T1000 (cell line): ENCODE results near the gene FRMD5.

ENCODE experiments used
- DNase-seq: peaks from one replicate; lab custom pipeline; 2025; ENCODE audit warnings: mixed read lengths; lab: John Stamatoyannopoulos, UW

Gene FRMD5

DNA sequence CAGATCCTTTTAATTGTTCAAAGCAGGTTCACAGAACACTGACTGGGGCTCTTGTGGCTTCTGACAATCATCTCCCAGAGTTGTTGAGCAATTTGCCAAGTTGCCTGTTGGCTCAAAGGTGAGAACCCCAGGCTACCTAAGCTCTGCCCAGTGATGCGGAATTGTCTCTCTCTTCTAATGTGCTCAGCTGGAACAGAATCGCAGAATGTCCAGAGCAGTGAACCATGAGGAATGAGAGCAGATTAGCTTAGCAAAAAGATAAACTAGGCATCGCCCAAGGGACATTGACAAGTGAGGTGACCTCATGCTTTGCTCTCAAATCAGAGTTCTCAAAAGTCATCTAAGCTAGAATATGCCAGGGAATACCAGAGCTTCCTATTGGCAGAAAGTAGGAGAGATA lies 220.2 kb downstream of the FRMD5 start:
- DNase-seq = no peak

DNA sequence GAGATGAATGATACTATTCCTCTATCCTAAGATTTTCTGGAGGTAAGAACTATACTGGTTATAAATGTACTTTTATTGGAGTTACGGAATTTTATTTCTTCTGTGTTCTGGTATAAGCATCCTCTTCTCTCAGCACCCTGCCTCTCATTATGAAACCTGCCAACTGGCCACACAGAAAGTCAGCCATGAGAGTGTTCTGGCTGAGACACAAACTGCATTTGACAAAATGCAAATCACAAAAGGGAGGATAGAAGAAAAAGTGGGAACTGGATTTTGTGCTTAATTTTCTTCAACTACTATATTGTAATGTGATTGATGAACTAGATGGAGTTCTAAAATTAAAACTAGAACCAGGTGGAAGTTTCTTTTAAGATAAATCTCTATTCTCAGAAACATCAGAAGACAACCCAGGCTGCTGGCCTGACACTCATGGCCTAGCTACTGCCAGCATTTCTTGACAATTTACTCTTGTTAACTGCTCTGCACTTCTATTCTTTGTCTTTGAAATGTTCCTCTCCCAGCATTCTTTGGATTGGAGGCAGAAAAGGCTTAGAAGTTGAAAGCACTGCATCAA lies 225.2 kb downstream of the FRMD5 start:
- DNase-seq = no peak

DNA sequence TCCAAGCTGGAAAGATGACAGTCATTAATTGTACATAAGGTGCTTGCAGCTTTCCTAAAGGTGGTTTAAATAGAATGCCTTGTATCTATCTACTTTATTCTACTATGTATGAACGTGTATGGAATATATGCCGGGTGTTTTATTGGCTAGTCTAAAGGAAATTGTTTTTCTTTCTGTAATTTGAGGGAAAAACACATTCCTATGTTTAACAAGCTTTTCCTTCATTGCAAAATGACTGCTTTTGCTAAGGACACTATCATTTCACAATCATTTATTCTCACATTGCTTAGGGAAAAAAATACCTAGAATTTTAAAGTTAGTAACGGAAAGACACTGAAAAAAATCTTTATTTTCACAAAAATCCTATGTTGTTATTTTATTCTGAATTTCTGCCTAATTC lies 226.5 kb downstream of the FRMD5 start:
- DNase-seq = no peak

DNA sequence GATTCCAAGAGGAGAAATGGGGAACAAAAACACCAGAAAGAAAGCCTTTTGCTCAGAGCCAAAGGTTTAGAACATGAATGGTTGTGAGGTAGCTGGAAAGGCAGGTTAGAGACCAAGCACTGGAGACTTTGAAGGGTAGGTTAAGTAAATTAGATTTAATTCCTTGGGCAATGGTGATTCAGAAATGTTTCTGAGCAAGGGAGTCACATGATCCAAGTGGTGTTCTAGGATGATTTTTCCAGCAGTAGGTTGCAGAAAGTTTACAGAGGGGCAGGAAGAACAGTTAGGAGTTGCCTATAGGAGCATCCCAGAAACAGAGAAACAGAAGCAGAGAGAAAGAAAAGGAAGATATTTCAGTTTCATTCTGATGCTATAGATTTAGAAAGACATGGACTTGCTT lies 228.4 kb downstream of the FRMD5 start:
- DNase-seq = no peak

DNA sequence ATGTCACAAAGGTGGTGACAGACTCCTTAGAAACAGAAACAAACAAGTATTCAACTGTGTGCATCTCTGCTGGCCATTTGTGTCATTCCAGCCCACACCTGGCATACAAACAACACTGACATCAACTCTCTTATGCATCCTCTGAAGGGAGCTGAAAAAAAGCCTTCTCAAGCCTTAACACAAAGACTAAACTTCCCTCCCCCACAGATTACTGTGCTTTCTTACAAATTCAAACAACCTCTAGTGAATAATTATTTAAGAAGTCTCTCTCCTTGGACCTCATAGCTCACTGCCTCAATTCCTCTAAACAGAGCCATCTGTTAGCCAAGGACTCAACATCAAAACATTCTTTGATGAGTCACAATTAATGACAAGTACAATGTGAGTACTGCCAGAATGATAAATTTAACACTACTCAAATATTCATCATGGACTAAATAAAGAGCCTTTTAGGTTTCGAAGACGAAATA lies 236.2 kb downstream of the FRMD5 start:
- DNase-seq = no peak

DNA sequence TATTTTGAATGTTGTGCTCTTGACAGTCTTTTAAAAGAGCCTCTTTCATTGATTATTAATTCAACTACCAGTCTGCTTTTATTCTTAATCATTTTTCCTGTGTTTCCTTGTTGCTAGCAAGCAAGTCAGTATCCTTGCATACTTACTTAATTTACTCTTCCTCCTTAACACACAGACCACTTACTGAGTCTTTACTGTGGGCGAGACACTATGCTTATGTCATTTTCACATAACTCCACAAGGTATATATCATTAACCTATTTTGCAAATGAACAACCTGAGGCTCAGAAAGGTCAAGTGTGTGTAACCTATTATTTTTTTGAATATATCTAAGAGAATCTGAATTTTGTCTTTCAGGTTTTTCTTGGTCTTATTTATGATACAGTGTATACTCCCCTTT lies 237.3 kb downstream of the FRMD5 start:
- DNase-seq = no peak

DNA sequence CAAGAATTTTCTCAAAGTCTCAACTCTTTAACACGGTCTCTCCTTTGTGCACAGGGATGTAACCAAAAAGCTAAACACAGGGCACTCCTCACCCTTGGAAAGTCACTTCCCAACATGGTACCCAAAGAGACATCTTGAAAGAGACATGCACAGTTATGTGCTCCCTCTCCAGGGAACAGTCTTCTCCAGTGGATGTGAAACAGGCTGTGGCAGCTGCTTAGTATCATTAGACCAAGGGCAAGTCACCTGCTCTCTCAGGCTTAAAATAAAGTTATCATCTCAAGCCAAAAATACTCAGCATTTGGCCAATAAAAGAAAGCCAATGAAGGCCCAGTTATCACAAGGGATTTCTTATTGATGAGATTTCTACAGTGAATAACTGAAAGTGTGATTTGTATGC lies 239.9 kb downstream of the FRMD5 start:
- no peak for DNase-seq

DNA sequence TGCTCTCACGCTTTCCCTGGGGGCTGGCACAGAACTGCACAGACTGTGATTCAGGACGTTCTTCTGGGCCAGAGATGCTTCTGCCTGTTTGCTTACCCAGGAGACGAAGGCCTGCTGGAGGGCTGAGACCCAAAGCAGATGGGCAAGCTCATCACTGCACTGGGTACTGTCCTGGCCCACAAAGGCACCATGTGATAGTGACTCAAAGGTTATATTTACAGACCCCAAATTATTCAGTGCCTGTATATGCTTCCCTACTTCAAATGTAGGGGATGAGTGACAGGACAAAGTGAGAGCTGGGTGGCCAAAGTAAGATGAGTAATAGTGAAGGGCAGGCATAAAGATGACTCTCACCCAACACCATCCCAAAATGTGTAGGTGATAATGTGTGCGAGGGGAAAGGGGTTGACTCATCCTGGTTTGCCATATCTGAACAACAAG lies 240.9 kb downstream of the FRMD5 start:
- DNase-seq = peak; percentile 34

DNA sequence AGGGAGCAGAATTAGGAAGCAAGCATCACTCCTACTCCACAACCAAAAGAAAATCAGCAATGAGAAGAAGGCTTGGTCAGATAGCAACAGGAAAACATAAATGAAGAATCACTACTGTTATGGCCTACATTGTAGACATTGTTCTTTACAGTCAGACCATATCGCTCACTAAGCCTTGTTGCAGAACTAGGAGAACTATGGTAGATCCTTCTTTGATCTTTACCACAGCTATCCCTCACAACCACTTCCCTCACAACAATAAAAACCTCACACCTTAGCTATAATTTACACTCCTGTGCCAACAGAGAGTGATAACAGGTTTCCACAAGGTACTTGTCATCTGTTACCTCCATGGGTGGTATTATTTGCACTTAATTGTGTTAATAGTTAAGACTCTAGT lies 241.7 kb downstream of the FRMD5 start:
- no peak for DNase-seq

DNA sequence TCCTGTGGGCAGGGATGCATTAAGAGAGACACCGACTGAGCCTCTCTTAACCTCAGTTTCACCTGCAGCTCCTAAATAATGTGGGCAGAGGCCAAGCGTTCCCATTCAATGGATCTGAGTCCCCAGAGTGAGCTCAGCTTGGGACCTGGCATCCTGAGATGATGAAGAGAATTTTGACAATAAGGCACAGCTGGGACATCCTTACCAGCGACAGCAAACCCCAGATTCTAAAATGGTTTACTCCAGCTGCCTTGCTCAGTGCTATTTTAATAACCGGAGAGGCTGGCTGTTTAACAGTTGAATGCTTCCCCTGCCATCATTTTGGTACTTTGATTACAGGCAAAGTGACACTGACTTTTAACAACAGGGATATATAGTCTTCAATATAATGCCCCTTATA lies 244.5 kb downstream of the FRMD5 start:
- DNase-seq = no peak

DNA sequence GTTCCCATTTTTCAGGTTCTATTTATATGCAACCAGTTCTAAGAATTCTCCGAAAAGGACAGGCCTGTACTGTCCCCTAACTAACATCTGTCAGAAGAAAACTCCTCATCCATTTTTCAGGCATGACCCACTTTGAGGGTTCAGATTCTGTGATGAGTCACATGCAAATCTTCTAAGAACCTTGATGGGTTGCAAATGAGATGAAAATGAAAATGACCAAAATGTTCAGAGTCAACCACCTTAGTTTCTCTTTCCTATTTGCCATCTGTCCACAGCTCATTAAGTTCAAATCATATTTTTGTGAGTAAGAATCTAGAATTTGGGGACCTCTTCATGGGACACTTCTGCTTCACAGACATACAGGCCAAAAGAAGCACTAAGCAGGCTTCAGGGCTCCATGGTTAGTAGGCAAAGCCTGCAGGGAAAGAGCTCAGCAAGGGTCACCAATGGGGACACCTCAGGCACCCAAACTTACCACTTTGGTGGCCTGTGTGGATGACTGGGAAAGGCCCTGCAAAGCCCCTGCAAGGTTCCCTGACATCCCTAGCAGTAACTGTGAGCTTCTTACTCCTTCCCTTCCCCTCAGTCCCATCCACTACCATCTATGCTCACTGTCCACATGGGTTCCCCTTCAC lies 246.3 kb downstream of the FRMD5 start:
- DNase-seq = no peak

DNA sequence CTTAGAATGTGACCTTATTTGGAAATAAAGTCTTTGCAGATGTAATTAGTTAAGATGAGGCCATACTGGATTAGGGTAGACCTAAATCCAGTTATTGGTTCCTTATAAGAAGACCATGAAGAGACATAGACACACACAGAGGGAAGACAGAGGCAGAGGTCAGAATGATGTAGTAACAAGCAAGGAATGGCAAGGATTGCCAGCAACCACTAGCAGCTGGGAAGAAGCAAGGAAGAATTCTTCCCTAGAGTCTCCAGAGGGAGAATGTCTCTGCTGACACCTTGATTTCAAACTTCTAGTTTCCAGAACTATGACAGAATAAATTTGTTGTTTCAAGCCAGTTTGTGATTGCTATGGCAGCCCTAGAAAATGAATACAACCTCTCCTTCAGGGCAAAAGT lies 251.6 kb downstream of the FRMD5 start:
- no peak for DNase-seq

DNA sequence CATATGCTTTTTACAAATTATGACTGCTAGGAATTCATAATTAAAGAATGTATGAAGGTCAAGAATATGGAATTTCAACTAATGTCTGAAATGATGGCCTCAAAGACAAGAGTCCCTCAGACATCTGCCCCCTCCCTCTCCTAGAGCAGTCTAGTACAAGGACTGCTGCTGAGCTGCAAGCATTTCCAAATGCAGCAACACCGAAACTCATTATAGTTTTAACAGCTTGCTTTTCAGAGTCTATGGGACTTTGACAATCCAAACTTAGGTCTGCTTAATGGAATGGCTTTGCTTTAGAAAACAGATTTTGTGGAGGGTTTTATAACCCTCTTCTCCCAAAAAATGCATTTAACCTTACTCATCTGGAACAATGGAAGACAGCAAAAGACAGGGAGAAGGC lies 252.9 kb downstream of the FRMD5 start:
- DNase-seq = no peak

DNA sequence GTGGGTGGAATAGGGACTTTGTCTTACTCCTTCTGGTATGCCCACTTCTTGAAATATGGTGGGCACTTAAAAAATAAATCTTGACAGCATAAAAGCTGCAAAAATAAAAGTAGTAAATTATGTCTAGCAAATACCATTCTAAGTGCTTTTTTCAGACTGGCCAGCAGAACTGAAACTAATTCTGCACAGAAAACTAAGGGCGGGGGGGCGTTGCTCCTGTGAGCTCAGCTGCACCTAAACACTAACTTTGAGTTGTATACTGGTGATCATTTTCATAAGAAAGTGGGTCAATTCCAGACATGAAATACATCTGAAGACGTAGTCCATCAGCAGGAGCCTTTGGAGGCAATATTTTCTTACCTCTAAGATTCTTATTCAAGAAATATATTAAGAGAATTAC lies 253.5 kb downstream of the FRMD5 start:
- DNase-seq = no peak

DNA sequence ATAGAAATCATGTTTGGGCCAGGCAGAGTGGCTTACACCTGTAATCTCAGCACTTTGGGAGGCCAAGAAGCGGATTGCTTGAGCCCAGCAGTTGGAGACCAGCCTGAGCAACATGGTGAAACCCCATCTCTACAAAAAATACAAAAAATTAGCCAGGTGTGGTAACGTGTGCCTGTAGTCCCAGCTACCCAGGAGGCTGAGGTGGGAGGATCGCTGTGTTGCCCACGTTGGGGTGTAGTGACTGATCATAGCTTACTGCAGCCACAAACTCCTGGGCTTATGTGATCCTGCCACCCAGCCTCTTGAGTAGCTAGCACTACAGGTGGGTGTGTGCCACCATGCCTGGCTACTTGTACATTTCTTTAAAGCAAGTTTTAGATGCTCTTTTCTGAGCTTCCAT lies 254.0 kb downstream of the FRMD5 start:
- DNase-seq = no peak

DNA sequence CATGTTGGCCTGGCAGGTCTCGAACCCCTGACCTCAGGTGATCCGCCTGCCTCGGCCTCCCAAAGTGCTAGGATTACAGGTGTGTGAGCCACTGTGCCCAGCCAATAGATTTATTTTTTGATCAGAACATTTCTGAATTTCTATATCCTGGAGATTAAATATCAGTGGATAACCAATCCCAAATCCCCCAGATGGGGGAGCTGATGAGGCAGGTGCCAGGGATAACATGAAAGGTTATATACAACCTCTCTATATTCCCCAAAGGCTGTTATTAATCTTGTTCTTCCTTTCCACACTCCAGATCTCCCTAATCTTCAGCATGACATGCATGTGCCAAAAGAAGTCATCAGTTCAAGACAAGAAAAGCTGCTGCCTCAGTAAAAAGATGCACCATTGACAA lies 256.0 kb downstream of the FRMD5 start:
- no peak for DNase-seq

DNA sequence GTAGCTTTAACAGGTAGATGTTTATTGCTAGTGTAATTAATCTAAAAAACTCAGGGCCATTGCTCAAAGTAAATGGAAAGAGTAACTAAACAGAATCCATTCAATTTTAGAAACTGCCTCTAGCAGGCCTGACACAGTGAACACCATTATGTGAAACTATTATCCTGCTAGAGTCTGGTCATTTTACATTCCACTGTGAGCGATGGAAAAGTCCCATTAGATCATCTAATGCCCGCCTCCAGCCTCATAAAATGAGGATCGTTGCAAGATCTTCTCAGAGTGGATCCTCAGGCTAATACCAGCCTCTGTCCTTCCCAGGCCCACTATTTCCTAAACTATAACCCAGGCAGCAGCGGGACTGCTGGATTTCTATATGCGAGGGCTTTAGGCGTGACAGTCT lies 260.6 kb downstream of the FRMD5 start:
- DNase-seq = peak; percentile 2

DNA sequence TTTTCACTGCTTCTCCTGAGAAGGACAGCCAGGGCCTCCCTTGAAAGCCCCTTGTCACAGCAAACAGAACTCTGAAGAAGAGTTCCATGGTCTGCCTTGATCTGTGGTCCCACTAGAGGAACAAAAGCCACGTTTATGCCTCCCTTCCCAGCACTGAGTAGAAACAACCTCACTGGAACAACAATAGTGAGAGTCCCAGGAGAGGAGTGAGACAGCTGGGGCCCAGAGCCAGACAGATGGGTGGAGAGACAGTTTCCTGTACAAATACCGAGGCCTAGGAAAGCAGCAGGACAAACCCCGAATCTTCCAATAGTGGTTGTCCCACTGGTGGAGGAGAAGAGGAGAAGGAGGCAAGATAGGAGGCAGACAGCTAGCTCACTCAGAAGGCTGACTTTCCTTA lies 262.2 kb downstream of the FRMD5 start:
- no peak for DNase-seq

DNA sequence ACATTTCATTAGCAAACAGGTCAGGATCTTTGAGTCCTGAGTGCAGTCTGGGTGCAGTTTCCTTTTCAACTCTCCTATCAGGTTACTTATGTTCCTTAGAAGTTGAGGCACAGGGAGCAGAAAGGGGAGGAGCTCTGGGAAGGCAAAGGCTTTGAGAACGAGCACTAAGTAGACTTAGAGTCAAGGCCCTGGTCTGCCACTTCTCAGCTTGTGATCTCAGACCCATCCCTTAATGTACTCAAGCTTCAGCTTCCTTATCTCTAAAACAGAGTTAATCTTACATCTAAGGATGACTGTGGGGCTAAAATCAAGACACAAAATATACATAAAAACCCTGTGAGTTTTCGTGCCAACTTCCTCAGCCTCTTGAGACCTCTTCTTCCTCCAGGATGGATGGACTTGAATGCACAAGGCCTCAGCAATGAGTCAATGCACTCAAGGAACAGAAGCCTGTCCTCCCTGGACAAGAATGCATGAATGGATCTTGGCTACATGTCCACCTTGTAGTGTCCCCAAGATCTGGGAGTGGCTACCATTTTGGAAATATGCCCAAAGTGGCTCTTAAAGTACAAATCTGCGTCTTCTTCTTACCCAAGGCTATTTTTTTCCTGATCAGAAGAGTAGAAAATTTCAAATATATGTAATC lies 263.2 kb downstream of the FRMD5 start:
- no peak for DNase-seq

DNA sequence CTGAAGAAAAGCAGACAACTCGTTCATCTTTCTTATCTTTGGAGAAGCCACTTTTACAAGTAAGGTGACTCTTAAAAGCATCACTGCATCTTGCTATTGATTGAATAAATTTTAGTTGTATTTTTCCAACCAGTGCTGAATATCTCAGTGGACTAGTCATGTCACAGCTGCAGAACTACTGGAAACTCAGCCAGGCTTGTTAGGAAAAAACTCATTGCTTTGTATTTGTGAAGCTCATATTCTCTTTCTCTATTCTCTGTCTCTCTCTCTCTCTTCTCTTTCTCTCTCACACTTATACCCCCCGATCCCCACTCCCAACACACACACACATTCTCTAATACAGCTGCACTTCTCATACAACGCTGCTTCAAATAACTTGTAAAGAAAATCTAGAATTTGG lies 264.0 kb downstream of the FRMD5 start:
- DNase-seq = no peak

DNA sequence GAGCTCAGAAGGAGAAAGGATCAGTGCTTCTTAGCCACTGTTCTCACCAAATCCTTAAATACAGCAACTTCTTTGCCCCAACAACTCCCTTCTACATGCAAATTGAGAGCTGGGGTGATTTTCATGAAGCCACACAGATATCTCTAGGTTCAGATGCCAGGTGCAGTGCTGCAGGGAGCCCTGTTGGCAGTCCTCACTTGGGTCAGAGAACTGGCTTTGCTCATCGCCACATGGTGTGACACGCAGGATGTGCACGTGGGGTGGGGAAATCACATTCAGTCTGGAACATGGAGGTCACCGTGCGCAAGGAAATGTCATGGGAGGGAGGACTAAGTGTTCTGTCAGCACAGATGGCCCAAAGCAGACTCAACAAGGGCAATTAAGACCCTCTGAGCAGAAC lies 264.5 kb downstream of the FRMD5 start:
- no peak for DNase-seq

DNA sequence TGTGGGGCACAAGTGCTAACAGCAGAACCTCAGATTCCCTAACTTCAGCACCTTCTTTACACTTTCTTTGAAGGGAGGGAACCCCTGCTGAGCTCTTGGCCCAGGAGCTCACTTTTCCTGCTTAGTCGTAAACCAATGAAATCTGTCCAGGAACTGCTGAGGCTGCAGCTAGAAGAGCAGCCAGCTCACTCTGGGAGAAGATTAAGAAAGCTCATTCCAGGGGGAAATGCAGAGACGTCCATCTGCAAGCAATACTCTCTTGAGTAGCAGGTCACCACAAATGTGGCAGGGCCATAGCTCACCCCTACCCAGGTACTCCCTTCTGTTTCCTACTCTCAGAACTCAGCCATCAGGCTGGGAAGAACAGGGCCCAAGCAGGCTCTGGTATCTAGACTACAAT lies 265.0 kb downstream of the FRMD5 start:
- DNase-seq = no peak

DNA sequence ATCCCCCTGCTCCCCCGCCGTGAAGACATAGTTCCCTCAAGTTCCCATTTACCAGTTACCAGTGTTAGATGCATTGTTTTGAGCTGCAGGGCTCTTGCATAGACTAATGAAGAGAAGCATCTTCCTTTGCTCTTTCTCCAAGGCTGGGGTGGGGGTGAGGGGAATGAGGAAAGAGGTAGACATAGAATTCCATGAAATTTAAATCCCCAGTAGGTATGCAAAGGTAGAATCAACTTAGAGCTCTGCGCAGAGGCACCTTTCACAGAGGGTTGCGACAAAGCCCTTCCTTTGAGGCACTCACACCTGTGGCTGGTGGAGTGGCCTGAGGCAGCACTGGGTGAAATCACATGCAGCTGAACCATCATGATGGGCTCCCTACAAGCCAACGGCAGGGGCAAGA lies 266.9 kb downstream of the FRMD5 start:
- DNase-seq = no peak

DNA sequence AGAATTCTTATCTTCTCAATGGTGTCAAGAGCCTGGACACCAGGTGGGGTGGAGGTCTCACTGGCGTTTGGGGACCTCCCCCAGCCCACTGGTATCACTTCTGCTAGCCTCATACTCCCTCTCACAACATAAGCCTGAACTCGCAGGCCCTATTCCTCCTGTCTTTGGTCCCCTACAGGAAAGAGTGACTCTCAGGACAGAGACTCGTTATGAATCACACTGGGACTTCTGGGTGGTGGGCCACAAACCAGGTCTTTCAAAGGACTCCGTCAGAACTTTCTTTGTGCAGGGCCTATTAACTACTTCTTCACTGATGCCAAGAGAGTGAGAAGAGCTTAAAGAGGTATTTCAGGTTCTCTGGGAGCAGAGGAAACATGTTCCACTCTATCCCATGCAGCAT lies 267.9 kb downstream of the FRMD5 start:
- DNase-seq = no peak
